Caco-2 (cell line): Measurements from ENCODE around the gene FANCC. TPM values are rescaled to one million over a fixed set of nuclear protein-coding genes. Genes with fewer than 3 reads are reported as not detected.

Source experiments
- BruUV-seq: library from RNA; stranded (reverse); fragments of 400-500 nt; replicated peaks from 2 replicates; lab custom pipeline; 2021; lab: Mats Ljungman, UMichigan
- CTCF ChIA-PET: fragments of 300-600 bp; sonication (Branson Sonifier 250); formaldehyde crosslinking; loops from one replicate; lab custom pipeline; 2022; ENCODE audit warnings: antibody characterized with exemption; lab: Charles Lee
- POLR2A ChIA-PET: fragments of 300-600 bp; sonication (Branson Sonifier 250); formaldehyde crosslinking; loops from one replicate; lab custom pipeline; 2022; ENCODE audit warnings: antibody characterized with exemption; lab: Charles Lee
- DNase-seq, 2 experiments: peaks; one replicate each; pipeline versions ENCODE4 v3.0.0 to v3.0.0-alpha.2; 2020 to 2022
- H3K27me3 ChIP-seq: replicated peaks from 2 replicates; pipeline ENCODE4 v1.6.0; 2011; ENCODE audit warnings: low read length; ENCODE audit not compliant: control insufficient read depth, insufficient read depth
- H3K36me3 ChIP-seq: 2 replicates; pipeline ENCODE4 v1.5.1; 2011; ENCODE audit warnings: low read length; ENCODE audit not compliant: control insufficient read depth, insufficient read depth
- H3K4me1 ChIP-seq: fragments of 250-450 bp; sonication (Bioruptor Pico); 2 replicates; pipeline ENCODE4 v1.5.1; 2020; ENCODE audit warnings: mild to moderate bottlenecking
- H3K4me3 ChIP-seq: 2 replicates; pipeline ENCODE4 v1.5.1; 2011; ENCODE audit warnings: low read depth, mild to moderate bottlenecking, control low read depth, low read length
- H3K9me3 ChIP-seq: fragments of 250-450 bp; sonication (Bioruptor Pico); 2 replicates; pipeline ENCODE4 v1.5.1; 2020; ENCODE audit warnings: mild to moderate bottlenecking, moderate library complexity
- H3K27ac Mint-ChIP-seq: one replicate; pipeline ENCODE4 v1.8.0; 2022; ENCODE audit warnings: mixed read lengths; ENCODE audit not compliant: unreplicated experiment
- H3K27me3 Mint-ChIP-seq: one replicate; pipeline ENCODE4 v1.8.0; 2022; ENCODE audit warnings: mixed read lengths; ENCODE audit not compliant: insufficient read depth, unreplicated experiment
- H3K36me3 Mint-ChIP-seq: one replicate; pipeline ENCODE4 v1.8.0; 2022; ENCODE audit warnings: mild to moderate bottlenecking, mixed read lengths; ENCODE audit not compliant: insufficient read depth, unreplicated experiment
- H3K4me1 Mint-ChIP-seq: one replicate; pipeline ENCODE4 v1.8.0; 2022; ENCODE audit warnings: low read depth, mixed read lengths; ENCODE audit not compliant: unreplicated experiment
- H3K4me3 Mint-ChIP-seq: one replicate; pipeline ENCODE4 v1.8.0; 2022; ENCODE audit warnings: mild to moderate bottlenecking, moderate library complexity, mixed read lengths; ENCODE audit not compliant: unreplicated experiment
- H3K9me3 Mint-ChIP-seq: one replicate; pipeline ENCODE4 v1.8.0; 2022; ENCODE audit warnings: mixed read lengths; ENCODE audit not compliant: unreplicated experiment
- CTCF ChIP-seq, 2 experiments: fragments of 200-600 bp in 1 of 2; IDR thresholded peaks; 1 replicate in 1 of 2; 2 replicates in 1 of 2; pipeline versions ENCODE4 v1.5.1 to v1.8.0; 2011 to 2022; ENCODE audit warnings: antibody characterized with exemption in 1 of 2, control low read depth in 1 of 2, inconsistent platforms in 1 of 2, low read depth in 1 of 2, low read length in 1 of 2, mild to moderate bottlenecking in 1 of 2, moderate library complexity in 1 of 2; ENCODE audit not compliant: insufficient read depth in 1 of 2, severe bottlenecking in 1 of 2, unreplicated experiment in 1 of 2
- intact Hi-C: fragments of 100-400 bp; cut with micrococcal nuclease; formaldehyde crosslinking; loops from one replicate; pipeline ENCODE4 v1.10.0; 2022; ENCODE audit not compliant: unreplicated experiment
- total RNA-seq: library from RNA; stranded (reverse); gene quantifications from 2 replicates; pipeline ENCODE4 v1.2.3, GENCODE V29; 2022

Gene FANCC
- total RNA-seq, 1 experiment from 2014 or later = 29.2 TPM

- H3K9me3 ChIP-seq = no peaks in the 10 kb centered on the region
- Mint-ChIP-seq H3K4me3 (no peak overlapping the region), H3K36me3 (peaks cover 24% of the 10 kb centered on the region), H3K27me3 (no peaks in the 10 kb centered on the region), H3K4me1 (no peaks in the 10 kb centered on the region), H3K9me3 (no peaks in the 10 kb centered on the region), H3K27ac (no peak overlapping the region)
- TF ChIP-seq CTCF (IDR thresholded peaks at IDR 0.05; ENCODE audit: insufficient read depth in 1 of 2, low read depth in 1 of 2, low read length in 1 of 2, severe bottlenecking in 1 of 2, unreplicated experiment in 1 of 2) = no peak
- DNase-seq = no peak
- H3K27me3 ChIP-seq = no peaks in the 10 kb centered on the region
- BruUV-seq = no TSS peak
- intact Hi-C loops = no loop called here
- no peaks in the 10 kb centered on the region for H3K36me3 ChIP-seq
- ChIA-PET CTCF (no interaction called here), POLR2A (no interaction called here)
- no peak overlapping the region for H3K4me3 ChIP-seq
- H3K4me1 ChIP-seq = no peaks in the 10 kb centered on the region
Measured at GRCh38 chr9:95150903-95151302, 166.6 kb downstream of the FANCC start.

GRCh38 chr9:95148208-95148520, 169.3 kb downstream of the FANCC start:
- ChIA-PET POLR2A (no interaction called here), CTCF (interaction anchor here (1.2 kb wide), 1 partner anchor 20 kb away, joined by 3 read pairs; no protein-coding TSS in a partner anchor)
- Histone ChIP-seq H3K27me3 (no peaks in the 10 kb centered on the region), H3K9me3 (no peaks in the 10 kb centered on the region), H3K36me3 (no peaks in the 10 kb centered on the region; the same call in 1 of the 2 replicates), H3K4me1 (no peaks in the 10 kb centered on the region), H3K4me3 (no peak overlapping the region)
- Mint-ChIP-seq H3K4me1 (no peaks in the 10 kb centered on the region), H3K36me3 (peaks cover 31% of the 10 kb centered on the region), H3K27ac (no peak overlapping the region), H3K4me3 (no peak overlapping the region), H3K9me3 (no peaks in the 10 kb centered on the region), H3K27me3 (no peaks in the 10 kb centered on the region)
- intact Hi-C loops = no loop called here
- TF ChIP-seq CTCF (IDR thresholded peaks at IDR 0.05; ENCODE audit: insufficient read depth in 1 of 2, low read depth in 1 of 2, low read length in 1 of 2, severe bottlenecking in 1 of 2, unreplicated experiment in 1 of 2) = no peak
- DNase-seq = no peak
- no TSS peak for BruUV-seq

GRCh38 chr9:95147452-95148207, 169.9 kb downstream of the FANCC start:
- BruUV-seq = no TSS peak
- intact Hi-C loops = no loop called here
- Mint-ChIP-seq H3K36me3 (peaks cover 31% of the 10 kb centered on the region), H3K9me3 (no peaks in the 10 kb centered on the region), H3K4me1 (no peaks in the 10 kb centered on the region), H3K27ac (no peak overlapping the region), H3K27me3 (no peaks in the 10 kb centered on the region), H3K4me3 (no peak overlapping the region)
- Histone ChIP-seq H3K36me3 (no peaks in the 10 kb centered on the region; the same call in 1 of the 2 replicates), H3K9me3 (no peaks in the 10 kb centered on the region), H3K4me1 (no peaks in the 10 kb centered on the region), H3K27me3 (no peaks in the 10 kb centered on the region), H3K4me3 (no peak overlapping the region)
- POLR2A ChIA-PET = no interaction called here
- CTCF ChIA-PET = interaction anchor here (1.2 kb wide), 1 partner anchor 20 kb away, joined by 3 read pairs; no protein-coding TSS in a partner anchor
- no peak for DNase-seq
- no peak for TF ChIP-seq CTCF (IDR thresholded peaks at IDR 0.05; ENCODE audit: insufficient read depth in 1 of 2, low read depth in 1 of 2, low read length in 1 of 2, severe bottlenecking in 1 of 2, unreplicated experiment in 1 of 2)
